MCF 10A (cell line): Measurements from ENCODE around the gene MTMR4. TPM values are rescaled to one million over a fixed set of nuclear protein-coding genes. Genes with fewer than 3 reads are reported as not detected.
"Not testable (repeated sequence)": the region's sequence is repeated elsewhere in the genome, so short reads cannot be mapped to it uniquely, and the experiment has no call there.

ENCODE experiments used
- BruUV-seq: library from RNA; stranded (reverse); fragments of 400-500 nt; replicated peaks from 2 replicates; lab custom pipeline; 2021; lab: Mats Ljungman, UMichigan
- CTCF ChIA-PET: fragments of 300-600 bp; sonication (Branson Sonifier 250); formaldehyde crosslinking; extraction: SDS; loops from one replicate; lab custom pipeline; 2021; ENCODE audit warnings: antibody characterized with exemption, inconsistent platforms; lab: Yijun Ruan, JAX
- POLR2A ChIA-PET: fragments of 300-600, 350-650 bp; sonication (Branson Sonifier 250); formaldehyde crosslinking; extraction: SDS; loops from one replicate; lab custom pipeline; 2020; ENCODE audit warnings: antibody characterized with exemption, inconsistent platforms; lab: Yijun Ruan, JAX
- DNase-seq: peaks from one replicate; pipeline ENCODE4 v3.0.0-alpha.2; 2018; ENCODE audit not compliant: unreplicated experiment
- H3K27ac Mint-ChIP-seq: one replicate; pipeline ENCODE4 v1.8.0; 2022; ENCODE audit warnings: mild to moderate bottlenecking, low read depth, mixed read lengths; ENCODE audit not compliant: unreplicated experiment
- H3K27me3 Mint-ChIP-seq: one replicate; pipeline ENCODE4 v1.8.0; 2022; ENCODE audit warnings: mixed read lengths; ENCODE audit not compliant: insufficient read depth, unreplicated experiment
- H3K36me3 Mint-ChIP-seq: one replicate; pipeline ENCODE4 v1.8.0; 2022; ENCODE audit warnings: mild to moderate bottlenecking, moderate library complexity, mixed read lengths; ENCODE audit not compliant: insufficient read depth, unreplicated experiment
- H3K4me1 Mint-ChIP-seq: one replicate; pipeline ENCODE4 v1.8.0; 2022; ENCODE audit warnings: mixed read lengths; ENCODE audit not compliant: insufficient read depth, unreplicated experiment
- H3K4me3 Mint-ChIP-seq: one replicate; pipeline ENCODE4 v1.8.0; 2022; ENCODE audit warnings: mild to moderate bottlenecking, moderate library complexity, mixed read lengths; ENCODE audit not compliant: unreplicated experiment
- H3K9me3 Mint-ChIP-seq: one replicate; pipeline ENCODE4 v1.8.0; 2022; ENCODE audit warnings: mixed read lengths; ENCODE audit not compliant: unreplicated experiment
- CTCF ChIP-seq: fragments of 200-600 bp; IDR thresholded peaks from one replicate; pipeline ENCODE4 v1.8.0; 2022; ENCODE audit warnings: antibody characterized with exemption, mild to moderate bottlenecking; ENCODE audit not compliant: unreplicated experiment
- intact Hi-C: fragments of 100-400 bp; cut with micrococcal nuclease; formaldehyde crosslinking; loops from 2 replicates; pipeline ENCODE4 v1.14.1; 2022
- total RNA-seq: library from RNA; stranded (reverse); gene quantifications from 2 replicates; pipeline ENCODE4 v1.2.3, GENCODE V29; 2022

The MTMR4 gene
- total RNA-seq, 1 experiment from 2014 or later: 38.1 TPM

- DNase-seq: no peak
- H3K9me3 Mint-ChIP-seq: no peaks in the 10 kb centered on the region
- TF ChIP-seq CTCF: no peak
- BruUV-seq: no TSS peak
- POLR2A ChIA-PET: interaction anchor here (0.6 kb wide), 1 partner anchor 38 kb away, joined by 3 read pairs; no protein-coding TSS in a partner anchor
- no peaks in the 10 kb centered on the region for H3K4me1 Mint-ChIP-seq
- H3K27ac Mint-ChIP-seq: no peak overlapping the region
- intact Hi-C loops: no loop called here
- CTCF ChIA-PET: interaction anchor here (0.6 kb wide), 2 partner anchors 15 to 32 kb away, joined by 3 to 4 read pairs; no protein-coding TSS in a partner anchor
- H3K36me3 Mint-ChIP-seq: peaks cover 6% of the 10 kb centered on the region
- H3K4me3 Mint-ChIP-seq: no peak overlapping the region
- H3K27me3 Mint-ChIP-seq: peaks cover 7% of the 10 kb centered on the region
Observed at GRCh38 chr17:58556833-58557250, 42.4 kb upstream of the MTMR4 start.

GRCh38 chr17:58555109-58555508, 40.7 kb upstream of the MTMR4 start:
- H3K36me3 Mint-ChIP-seq, DNase-seq, H3K4me1 Mint-ChIP-seq, H3K9me3 Mint-ChIP-seq, POLR2A ChIA-PET, H3K4me3 Mint-ChIP-seq, intact Hi-C loops, BruUV-seq, H3K27me3 Mint-ChIP-seq, H3K27ac Mint-ChIP-seq: not testable (repeated sequence)
- CTCF ChIA-PET: interaction anchor here (0.8 kb wide), 2 partner anchors 16 to 22 kb away, joined by 3 read pairs; no protein-coding TSS in a partner anchor

GRCh38 chr17:58541249-58541648, 26.8 kb upstream of the MTMR4 start:
- no peaks in the 10 kb centered on the region for H3K27me3 Mint-ChIP-seq
- ChIA-PET POLR2A (interaction anchor here (1.5 kb wide), 1 partner anchor 91 kb away, joined by 5 read pairs; no protein-coding TSS in a partner anchor), CTCF (interaction anchor here (0.7 to 1.7 kb wide), 6 partner anchors 16 to 90 kb away, joined by 3 to 10 read pairs (median 4); no protein-coding TSS in a partner anchor)
- H3K9me3 Mint-ChIP-seq: no peaks in the 10 kb centered on the region
- H3K36me3 Mint-ChIP-seq: no peaks in the 10 kb centered on the region
- no peak overlapping the region for H3K4me3 Mint-ChIP-seq
- BruUV-seq: no TSS peak
- intact Hi-C loops: no loop called here
- H3K4me1 Mint-ChIP-seq: no peaks in the 10 kb centered on the region
- DNase-seq: peak; percentile 24
- TF ChIP-seq CTCF: peak; percentile 17
- no peak overlapping the region for H3K27ac Mint-ChIP-seq

GRCh38 chr17:58539698-58540097, 25.3 kb upstream of the MTMR4 start:
- DNase-seq: no peak
- H3K27me3 Mint-ChIP-seq: no peaks in the 10 kb centered on the region
- H3K9me3 Mint-ChIP-seq: no peaks in the 10 kb centered on the region
- H3K27ac Mint-ChIP-seq: no peak overlapping the region
- H3K36me3 Mint-ChIP-seq: no peaks in the 10 kb centered on the region
- ChIA-PET CTCF (interaction anchor here (1.4 to 1.7 kb wide), 2 partner anchors 13 to 35 kb away, joined by 5 to 10 read pairs; no protein-coding TSS in a partner anchor), POLR2A (interaction anchor here (1.0 kb wide), 1 partner anchor 13 kb away, joined by 3 read pairs; no protein-coding TSS in a partner anchor)
- no peak for TF ChIP-seq CTCF
- H3K4me3 Mint-ChIP-seq: no peak overlapping the region
- intact Hi-C loops: no loop called here
- H3K4me1 Mint-ChIP-seq: peaks cover 14% of the 10 kb centered on the region
- BruUV-seq: no TSS peak
